Endothelial cell of umbilical vein (primary cell): ENCODE measurements around the gene SPTSSA. TPM values are rescaled to one million over a fixed set of nuclear protein-coding genes. Genes with fewer than 3 reads are reported as not detected.

Source experiments
- BruUV-seq: library from RNA; stranded (reverse); fragments of 400-500 nt; replicated peaks from 2 replicates; lab custom pipeline; 2021; lab: Mats Ljungman, UMichigan
- CTCF ChIA-PET: fragments of 300-600, 350-600 bp; sonication (Branson Sonifier 250); formaldehyde crosslinking; loops from one replicate; lab custom pipeline; 2021; ENCODE audit warnings: antibody characterized with exemption, inconsistent platforms; lab: Charles Lee
- POLR2A ChIA-PET: fragments of 300-600, 350-600 bp; sonication (Branson Sonifier 250); formaldehyde crosslinking; loops from one replicate; lab custom pipeline; 2021; ENCODE audit warnings: antibody characterized with exemption, inconsistent platforms; lab: Charles Lee
- DNase-seq: peaks from one replicate; pipeline ENCODE4 v3.0.0-alpha.2; 2011; ENCODE audit warnings: low read depth, low spot score
- FAIRE-seq: peaks from 2 replicates; lab custom pipeline; 2011; peaks lifted over from hg19 to GRCh38; lab: Jason Lieb, UNC
- H2AFZ ChIP-seq: 2 replicates; pipeline ENCODE4 v1.6.0; 2012; ENCODE audit warnings: low read depth, low read length, control low read depth, inconsistent platforms
- H3K27ac ChIP-seq: 2 replicates; pipeline ENCODE4 v1.5.1; 2011; ENCODE audit warnings: low read depth, mild to moderate bottlenecking, control low read depth, low read length, moderate library complexity; ENCODE audit not compliant: insufficient read depth
- H3K27me3 ChIP-seq, 2 experiments: 2 replicates each; pipeline versions ENCODE4 v1.6.0 to v1.6.1; 2011; ENCODE audit warnings: low read length in 2 of 2, mixed read lengths in 1 of 2; ENCODE audit not compliant: control insufficient read depth in 2 of 2, insufficient read depth in 2 of 2
- H3K36me3 ChIP-seq, 2 experiments: 2 replicates in 1 of 2; 3 replicates in 1 of 2; pipeline ENCODE4 v1.5.1; 2011; ENCODE audit warnings: low read length in 2 of 2, mild to moderate bottlenecking in 1 of 2, moderate library complexity in 1 of 2; ENCODE audit not compliant: control insufficient read depth in 2 of 2, insufficient read depth in 2 of 2; ENCODE audit errors: extremely low read depth in 1 of 2
- H3K4me1 ChIP-seq: 3 replicates; pipeline ENCODE4 v1.5.1; 2011; ENCODE audit warnings: mild to moderate bottlenecking, low read length; ENCODE audit not compliant: control insufficient read depth, insufficient read depth; ENCODE audit errors: extremely low read depth
- H3K4me2 ChIP-seq: 2 replicates; pipeline ENCODE4 v1.6.1; 2011; ENCODE audit warnings: low read length, control low read depth, mixed read lengths; ENCODE audit not compliant: insufficient read depth
- H3K4me3 ChIP-seq, 3 experiments: fragments of 200-600 bp in 1 of 3; sonication (generic), shearing (Covaris generic) in 1 of 3; replicated peaks in 1 of 3; 2 replicates each; pipeline ENCODE4 v1.5.1; 2011 to 2016; ENCODE audit warnings: control low read depth in 3 of 3, low read length in 3 of 3, mild to moderate bottlenecking in 2 of 3, inconsistent platforms in 1 of 3, low read depth in 1 of 3, moderate library complexity in 1 of 3; ENCODE audit not compliant: insufficient read depth in 1 of 3
- H3K79me2 ChIP-seq: 2 replicates; pipeline ENCODE4 v1.6.0; 2012; ENCODE audit warnings: low read length, inconsistent platforms; ENCODE audit not compliant: control insufficient read depth, insufficient read depth
- H3K9ac ChIP-seq: replicated peaks from 2 replicates; pipeline ENCODE3; 2011; ENCODE audit warnings: low read length, control low read depth; ENCODE audit not compliant: insufficient read depth; ENCODE audit errors: extremely low read depth
- H3K9me1 ChIP-seq: replicated peaks from 3 replicates; pipeline ENCODE4 v1.6.0; 2011; ENCODE audit warnings: mild to moderate bottlenecking, low read length; ENCODE audit not compliant: control insufficient read depth, insufficient read depth; ENCODE audit errors: extremely low read depth
- H3K9me3 ChIP-seq: replicated peaks from 2 replicates; pipeline ENCODE4 v1.5.1; 2012; ENCODE audit warnings: low read length, inconsistent platforms; ENCODE audit not compliant: control insufficient read depth, insufficient read depth
- H4K20me1 ChIP-seq: replicated peaks from 2 replicates; pipeline ENCODE3; 2011; ENCODE audit warnings: mild to moderate bottlenecking, low read length; ENCODE audit not compliant: control insufficient read depth, insufficient read depth; ENCODE audit errors: extremely low read depth
- CTCF ChIP-seq, 2 donors: IDR thresholded peaks; 1 replicate in 1 of 2; 2 replicates in 1 of 2; pipeline ENCODE4 v1.5.1; 2011; ENCODE audit warnings: low read length in 2 of 2, mild to moderate bottlenecking in 2 of 2, moderate library complexity in 2 of 2, control low read depth in 1 of 2, inconsistent platforms in 1 of 2, low read depth in 1 of 2; ENCODE audit not compliant: insufficient read depth in 1 of 2; ENCODE audit errors: extremely low read depth in 1 of 2
- EZH2 ChIP-seq: IDR thresholded peaks from 2 replicates; pipeline ENCODE4 v1.6.1; 2012; ENCODE audit warnings: borderline replicate concordance, low read depth, mild to moderate bottlenecking, moderate library complexity, low read length, inconsistent platforms; ENCODE audit not compliant: severe bottlenecking
- FOS ChIP-seq: IDR thresholded peaks from 2 replicates; pipeline ENCODE4 v1.6.1; 2011; ENCODE audit warnings: mild to moderate bottlenecking, low read length, moderate library complexity, borderline replicate concordance; ENCODE audit not compliant: insufficient read depth
- GATA2 ChIP-seq: IDR thresholded peaks from 2 replicates; pipeline ENCODE4 v1.7.0; 2011; ENCODE audit warnings: low read depth, mild to moderate bottlenecking, moderate library complexity, mixed read lengths, low read length; ENCODE audit not compliant: insufficient read length, insufficient read depth
- JUN ChIP-seq: IDR thresholded peaks from 2 replicates; pipeline ENCODE4 v1.6.1; 2011; ENCODE audit warnings: borderline replicate concordance, low read depth; ENCODE audit not compliant: insufficient read length, insufficient read depth
- MAX ChIP-seq: IDR thresholded peaks from 2 replicates; pipeline ENCODE4 v1.6.1; 2011; ENCODE audit not compliant: insufficient read depth, insufficient read length
- MYC ChIP-seq: IDR thresholded peaks from one replicate; pipeline ENCODE4 v1.6.1; 2011; ENCODE audit warnings: mild to moderate bottlenecking, low read depth, low read length
- POLR2A ChIP-seq: IDR thresholded peaks from 2 replicates; pipeline ENCODE4 v1.6.1; 2012; ENCODE audit warnings: low read depth, mild to moderate bottlenecking, control low read depth, low read length
- POLR2AphosphoS5 ChIP-seq: IDR thresholded peaks from 2 replicates; pipeline ENCODE4 v1.6.1; 2012; ENCODE audit warnings: low read depth, mild to moderate bottlenecking, control low read depth, low read length, moderate library complexity; ENCODE audit not compliant: insufficient read depth
- dilution Hi-C: fragments of 300-500 bp; cut with MboI; formaldehyde crosslinking; loops from one replicate; pipeline ENCODE4 v1.15.0; 2019; ENCODE audit warnings: low sequenced_read_pairs; ENCODE audit not compliant: extremely low pct_ligation_motif_present
- intact Hi-C: fragments of 100-400 bp; cut with micrococcal nuclease; formaldehyde crosslinking; loops from one replicate; pipeline ENCODE4 v1.10.0; 2022
- polyA plus RNA-seq, 4 experiments: library from polyadenylated mRNA; depleted of rRNA in 3 of 4; stranded (reverse) in 3 of 4; unstranded in 1 of 4; fragments of >200 nt; gene quantifications; 2 replicates each; pipeline versions ENCODE4 v1.2.1 to v1.2.3, GENCODE V29; 2011 to 2012; ENCODE audit warnings: missing spikeins in 1 of 4
- total RNA-seq: library from RNA; stranded (reverse); gene quantifications from 2 replicates; pipeline ENCODE4 v1.2.3, GENCODE V29; 2021

The SPTSSA gene
- total and polyA plus RNA-seq, 2 donors (not counting 3 experiments of a cell fraction or from before 2014, with no cell fraction given) = 21.3 to 24.3 TPM

- CTCF ChIA-PET = no interaction called here
- POLR2A ChIA-PET = no interaction called here
- FAIRE-seq = no peak
Observed at GRCh38 chr14:34425095-34425851, 36.8 kb downstream of the SPTSSA start.

GRCh38 chr14:34424488-34424887 lies 37.6 kb downstream of the SPTSSA start:
- H3K4me3 ChIP-seq = no peak overlapping the region
- H3K9ac ChIP-seq = no peak overlapping the region
- no TSS peak for BruUV-seq
- peaks cover 4% of the 10 kb centered on the region in 2 experiments for H3K27me3 ChIP-seq
- FAIRE-seq (no peak), DNase-seq (no peak)
- no peak overlapping the region for H3K4me2 ChIP-seq
- ChIA-PET CTCF (interaction anchor here (0.6 kb wide), 1 partner anchor 1014 kb away, joined by 4 read pairs; no protein-coding TSS in a partner anchor), POLR2A (no interaction called here)
- no peaks in the 10 kb centered on the region for H3K36me3 ChIP-seq
- dilution Hi-C loops = no loop called here
- no peaks in the 10 kb centered on the region for H3K9me3 ChIP-seq
- no peaks in the 10 kb centered on the region for H3K9me1 ChIP-seq
- no peak overlapping the region for H3K27ac ChIP-seq
- TF ChIP-seq MAX (no peak), POLR2A (no peak), POLR2AphosphoS5 (no peak), MYC (no peak), JUN (no peak), GATA2 (no peak), EZH2 (no peak), CTCF (IDR thresholded peaks at IDR 0.05; ENCODE audit: extremely low read depth in 1 of 2, insufficient read depth in 1 of 2, low read depth in 1 of 2, low read length in 2 of 2) (no peak), FOS (no peak)
- H3K79me2 ChIP-seq = no peaks in the 10 kb centered on the region
- intact Hi-C loops = no loop called here
- H2AFZ ChIP-seq = no peak overlapping the region
- H3K4me1 ChIP-seq = no peaks in the 10 kb centered on the region
- no peaks in the 10 kb centered on the region for H4K20me1 ChIP-seq

More at GRCh38 chr14:34425095-34425851, 36.8 kb downstream of the SPTSSA start:
- no peaks in the 10 kb centered on the region for H3K9me3 ChIP-seq
- intact Hi-C loops = no loop called here
- H2AFZ ChIP-seq = no peak overlapping the region
- H3K9ac ChIP-seq = no peak overlapping the region
- dilution Hi-C loops = no loop called here
- BruUV-seq = no TSS peak
- peaks cover 4% of the 10 kb centered on the region in 2 experiments for H3K27me3 ChIP-seq
- no peak for TF ChIP-seq POLR2AphosphoS5
- TF ChIP-seq EZH2 = no peak
- TF ChIP-seq MAX = no peak
- H3K4me1 ChIP-seq = no peaks in the 10 kb centered on the region
- H3K4me2 ChIP-seq = no peak overlapping the region
- H3K36me3 ChIP-seq = no peaks in the 10 kb centered on the region
- no peak overlapping the region for H3K27ac ChIP-seq
- no peaks in the 10 kb centered on the region for H3K9me1 ChIP-seq
- no peak for DNase-seq
- no peaks in the 10 kb centered on the region for H3K79me2 ChIP-seq
- H4K20me1 ChIP-seq = no peaks in the 10 kb centered on the region
- no peak overlapping the region for H3K4me3 ChIP-seq
